Testis (tissue), 3 donors: ENCODE data around the gene AIFM3. TPM values are rescaled to one million over a fixed set of nuclear protein-coding genes. Genes with fewer than 3 reads are reported as not detected.
"Not testable (repeated sequence)": the region's sequence is repeated elsewhere in the genome, so short reads cannot be mapped to it uniquely, and the experiment has no call there.

ENCODE experiments used
- DNase-seq: peaks from one replicate; pipeline ENCODE4 v3.0.0-alpha.2; 2019
- H3K27ac ChIP-seq, 2 donors: fragments of 200-600 bp; sonication (generic); one replicate each; pipeline ENCODE4 v1.5.1; 2019
- H3K27me3 ChIP-seq: fragments of 200-600 bp; sonication (generic); one replicate; pipeline ENCODE4 v1.5.1; 2019
- H3K36me3 ChIP-seq: fragments of 200-600 bp; sonication (generic); one replicate; pipeline ENCODE4 v1.5.1; 2017; ENCODE audit warnings: low read depth; ENCODE audit errors: missing control alignments
- H3K4me1 ChIP-seq: fragments of 200-600 bp; sonication (generic); one replicate; pipeline ENCODE4 v1.5.1; 2019
- H3K4me3 ChIP-seq, 2 donors: fragments of 200-600 bp; sonication (generic); one replicate each; pipeline ENCODE4 v1.5.1; 2017 to 2019
- H3K9me3 ChIP-seq: fragments of 200-600 bp; sonication (generic); one replicate; pipeline ENCODE4 v1.5.1; 2017
- POLR2A ChIP-seq: fragments of 450-650 bp; IDR thresholded peaks from one replicate; pipeline ENCODE4 v1.6.1; 2017; ENCODE audit warnings: antibody characterized with exemption, mild to moderate bottlenecking, moderate library complexity
- WGBS, 2 donors: methylation state at CpG; one replicate each; pipeline ENCODE4 v1.1.5; 2018; 5-methylcytosine and 5-hydroxymethylcytosine counted together
- intact Hi-C: fragments of 100-400 bp; cut with DNase I; formaldehyde crosslinking; loops from one replicate; pipeline ENCODE4 v1.15.1; 2023; ENCODE audit warnings: low total_unique reads
- polyA plus RNA-seq: library from polyadenylated mRNA; stranded (reverse); fragments of 350-450 nt; fragmentation: Illumina TruSeq; extraction: RNeasy Lipid Tissue Mini Kit (QIAGEN cat#74804); gene quantifications from one replicate; pipeline ENCODE4 v1.2.3, GENCODE V29; 2014; ENCODE audit warnings: low read depth, low replicate concordance; ENCODE audit not compliant: insufficient read depth
- total RNA-seq, 2 donors: library from RNA; depleted of rRNA; stranded (reverse); fragments of >200 nt; gene quantifications; one replicate each; pipeline ENCODE4 v1.2.3, GENCODE V29; 2016
- TF ChIP-seq, protein P1 (sequence below), 3 experiments: fragments of 450-650 bp in 2 of 3; fragments of 200-600 bp in 1 of 3; sonication (generic) in 1 of 3; IDR thresholded peaks; one replicate each; pipeline ENCODE4 v1.5.1; 2016 to 2019; ENCODE audit warnings: antibody characterized with exemption in 3 of 3, mild to moderate bottlenecking in 2 of 3, moderate library complexity in 1 of 3

AIFM3 gene
- total and polyA plus RNA-seq, 3 donors from 2014 or later = 0.88 to 2.9 (median 1.6) TPM

DNA sequence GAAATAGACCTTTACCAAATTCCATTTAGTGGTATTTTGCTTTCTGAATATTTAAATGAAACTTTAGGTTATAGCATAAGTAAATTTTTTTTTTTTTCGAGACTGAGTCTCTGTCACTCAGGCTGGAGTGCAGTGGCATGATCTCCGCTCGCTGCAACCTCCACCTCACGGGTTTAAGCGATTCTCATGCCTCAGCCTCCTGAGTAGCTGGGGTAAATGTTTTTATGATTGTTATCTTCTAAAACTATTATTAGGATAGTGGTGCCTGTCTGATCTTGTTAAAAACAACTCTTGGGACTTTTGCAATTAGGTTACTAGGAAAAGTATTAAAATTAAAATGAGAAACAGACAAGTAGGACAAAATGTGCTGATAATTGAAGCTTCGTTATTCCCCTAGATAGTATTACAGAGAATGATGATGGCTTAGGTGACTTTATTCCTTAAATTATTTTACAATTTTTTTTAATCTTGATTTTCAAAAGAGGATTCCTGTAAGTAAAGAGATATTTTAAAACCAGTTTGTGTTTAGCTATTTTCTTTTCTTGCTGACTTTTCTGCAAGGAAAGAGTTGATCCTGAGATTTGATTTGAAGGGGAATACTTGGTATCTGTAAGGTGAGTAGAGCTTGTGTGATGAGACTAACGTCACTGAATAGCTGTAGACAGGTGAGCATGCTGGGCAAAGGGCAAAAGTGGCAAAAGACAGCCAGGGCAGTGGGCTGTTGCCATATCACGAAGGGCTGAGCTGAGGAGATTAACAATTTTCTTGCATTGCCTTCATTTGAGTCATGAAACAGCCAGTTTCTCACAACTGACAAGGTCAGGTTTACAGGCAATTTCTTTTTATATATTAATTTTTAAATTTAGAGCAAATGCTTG is 29.0 kb upstream of the AIFM3 start:
- no peak overlapping the region for H3K4me3 ChIP-seq
- H3K4me1 ChIP-seq = peaks cover 7% of the 10 kb centered on the region
- intact Hi-C loops = no loop called here
- H3K27ac ChIP-seq = no peak overlapping the region
- no peaks in the 10 kb centered on the region for H3K36me3 ChIP-seq
- 72 to 75% methylated on average over 8 of the region's 8 CpGs for WGBS, 2 donors
- H3K27me3 ChIP-seq = no peaks in the 10 kb centered on the region
- no peaks in the 10 kb centered on the region for H3K9me3 ChIP-seq
- no peak for TF ChIP-seq POLR2A
- TF ChIP-seq, protein P1, sequence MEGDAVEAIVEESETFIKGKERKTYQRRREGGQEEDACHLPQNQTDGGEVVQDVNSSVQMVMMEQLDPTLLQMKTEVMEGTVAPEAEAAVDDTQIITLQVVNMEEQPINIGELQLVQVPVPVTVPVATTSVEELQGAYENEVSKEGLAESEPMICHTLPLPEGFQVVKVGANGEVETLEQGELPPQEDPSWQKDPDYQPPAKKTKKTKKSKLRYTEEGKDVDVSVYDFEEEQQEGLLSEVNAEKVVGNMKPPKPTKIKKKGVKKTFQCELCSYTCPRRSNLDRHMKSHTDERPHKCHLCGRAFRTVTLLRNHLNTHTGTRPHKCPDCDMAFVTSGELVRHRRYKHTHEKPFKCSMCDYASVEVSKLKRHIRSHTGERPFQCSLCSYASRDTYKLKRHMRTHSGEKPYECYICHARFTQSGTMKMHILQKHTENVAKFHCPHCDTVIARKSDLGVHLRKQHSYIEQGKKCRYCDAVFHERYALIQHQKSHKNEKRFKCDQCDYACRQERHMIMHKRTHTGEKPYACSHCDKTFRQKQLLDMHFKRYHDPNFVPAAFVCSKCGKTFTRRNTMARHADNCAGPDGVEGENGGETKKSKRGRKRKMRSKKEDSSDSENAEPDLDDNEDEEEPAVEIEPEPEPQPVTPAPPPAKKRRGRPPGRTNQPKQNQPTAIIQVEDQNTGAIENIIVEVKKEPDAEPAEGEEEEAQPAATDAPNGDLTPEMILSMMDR (IDR thresholded peaks at IDR 0.05) = no peak
- no peak for DNase-seq

DNA sequence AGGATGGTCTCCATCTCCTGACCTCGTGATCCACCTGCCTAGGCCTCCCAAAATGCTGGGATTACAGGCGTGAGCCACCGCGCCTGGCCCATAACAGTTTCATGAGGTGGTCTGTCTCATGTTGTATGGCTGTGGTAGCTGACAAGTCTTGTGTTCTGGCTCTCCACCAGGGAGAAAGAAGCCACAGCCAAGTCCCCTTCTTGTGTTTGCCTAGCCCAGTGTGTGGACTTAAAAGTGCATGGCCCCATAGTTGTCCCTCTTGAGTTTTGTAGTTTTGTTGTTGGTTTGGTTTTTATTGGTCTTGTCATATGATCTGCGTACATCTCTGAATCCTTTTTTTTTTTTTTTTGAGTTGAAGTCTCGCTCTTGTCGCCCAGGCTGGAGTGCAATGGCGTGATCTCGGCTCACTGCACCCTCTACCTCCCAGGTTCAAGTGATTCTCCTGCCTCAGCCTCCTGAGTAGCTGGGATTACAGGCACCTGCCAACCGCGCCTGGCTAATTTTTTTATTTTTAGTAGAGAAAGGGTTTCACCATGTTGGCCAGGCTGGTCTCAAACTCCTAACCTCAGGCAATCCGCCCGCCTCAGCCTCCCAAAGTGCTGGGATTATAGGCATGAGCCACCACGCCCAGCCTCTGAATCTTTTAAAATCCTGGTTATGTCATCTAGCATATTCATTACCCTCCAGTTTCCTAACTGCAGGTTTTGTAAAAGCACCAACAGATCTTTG is 27.4 kb upstream of the AIFM3 start:
- H3K27ac ChIP-seq, intact Hi-C loops: not testable (repeated sequence)

DNA sequence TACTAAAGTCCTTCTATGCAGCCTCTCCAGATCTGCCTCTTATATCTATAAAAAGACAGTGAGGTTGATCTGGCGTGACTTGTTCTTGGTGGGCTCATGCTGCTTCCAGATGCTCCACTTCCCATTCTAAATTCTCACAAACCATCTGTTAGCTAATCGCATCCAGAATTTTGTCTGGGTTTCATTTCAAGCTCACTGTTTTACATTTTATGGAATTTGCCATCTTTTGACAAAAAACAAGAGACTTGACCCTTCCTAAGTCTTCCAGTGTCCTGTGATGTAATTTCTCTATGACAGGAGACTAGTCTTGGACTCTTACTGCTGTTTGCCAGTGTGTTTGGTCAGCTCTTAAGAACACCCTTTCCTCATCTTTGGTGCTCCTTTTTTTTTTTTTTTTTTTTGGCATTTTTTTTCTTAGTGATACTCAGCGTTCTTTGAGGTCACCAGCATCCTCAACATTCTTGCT is 26.8 kb upstream of the AIFM3 start:
- no peak for TF ChIP-seq POLR2A
- TF ChIP-seq, protein P1 (IDR thresholded peaks at IDR 0.05) = no peak
- H3K27me3 ChIP-seq = no peaks in the 10 kb centered on the region
- H3K9me3 ChIP-seq = no peaks in the 10 kb centered on the region
- intact Hi-C loops = no loop called here
- DNase-seq = no peak
- H3K4me1 ChIP-seq = peaks cover 7% of the 10 kb centered on the region
- WGBS, 2 donors = 43 to 53% methylated on average over 3 of the region's 3 CpGs
- H3K4me3 ChIP-seq = no peak overlapping the region
- H3K36me3 ChIP-seq = no peaks in the 10 kb centered on the region
- H3K27ac ChIP-seq = no peak overlapping the region

More for the DNA sequence above, 27.4 kb upstream of the AIFM3 start:
- not testable (repeated sequence) for H3K27me3 ChIP-seq, H3K4me3 ChIP-seq, H3K9me3 ChIP-seq, H3K36me3 ChIP-seq, H3K4me1 ChIP-seq, DNase-seq
- WGBS, 2 donors = 84 to 90% methylated on average over 14 of the region's 14 CpGs

DNA sequence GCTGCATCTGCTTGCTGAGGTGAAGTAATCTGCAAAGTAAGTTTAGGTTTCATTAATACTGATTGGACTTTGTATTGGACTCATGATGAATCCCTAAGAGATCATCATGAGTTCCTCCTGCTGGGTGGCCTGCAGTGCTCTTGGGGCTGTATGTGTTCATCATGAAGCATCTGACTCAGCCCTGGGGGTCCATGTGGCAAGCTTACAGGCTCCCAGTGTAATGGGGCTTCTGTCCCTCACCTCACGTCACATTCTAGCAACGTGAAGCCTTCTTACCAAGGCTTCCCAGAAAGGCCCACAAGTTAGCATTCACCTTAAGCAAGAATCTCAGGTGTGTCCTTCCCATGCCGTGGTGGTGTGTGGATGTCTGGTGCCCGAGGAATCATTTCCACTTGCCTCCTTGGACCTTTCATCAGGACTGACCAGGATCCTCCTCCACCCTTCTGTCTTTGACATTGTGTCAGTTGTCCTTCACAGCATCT is 26.1 kb upstream of the AIFM3 start:
- intact Hi-C loops = no loop called here
- Histone ChIP-seq H3K4me1 (peaks cover 7% of the 10 kb centered on the region), H3K9me3 (no peaks in the 10 kb centered on the region), H3K27me3 (no peaks in the 10 kb centered on the region), H3K4me3 (no peak overlapping the region), H3K27ac (no peak overlapping the region), H3K36me3 (no peaks in the 10 kb centered on the region)
- WGBS, 2 donors = 80 to 93% methylated on average over 4 of the region's 4 CpGs
- TF ChIP-seq, protein P1 (IDR thresholded peaks at IDR 0.05) = no peak
- no peak for TF ChIP-seq POLR2A
- no peak for DNase-seq

DNA sequence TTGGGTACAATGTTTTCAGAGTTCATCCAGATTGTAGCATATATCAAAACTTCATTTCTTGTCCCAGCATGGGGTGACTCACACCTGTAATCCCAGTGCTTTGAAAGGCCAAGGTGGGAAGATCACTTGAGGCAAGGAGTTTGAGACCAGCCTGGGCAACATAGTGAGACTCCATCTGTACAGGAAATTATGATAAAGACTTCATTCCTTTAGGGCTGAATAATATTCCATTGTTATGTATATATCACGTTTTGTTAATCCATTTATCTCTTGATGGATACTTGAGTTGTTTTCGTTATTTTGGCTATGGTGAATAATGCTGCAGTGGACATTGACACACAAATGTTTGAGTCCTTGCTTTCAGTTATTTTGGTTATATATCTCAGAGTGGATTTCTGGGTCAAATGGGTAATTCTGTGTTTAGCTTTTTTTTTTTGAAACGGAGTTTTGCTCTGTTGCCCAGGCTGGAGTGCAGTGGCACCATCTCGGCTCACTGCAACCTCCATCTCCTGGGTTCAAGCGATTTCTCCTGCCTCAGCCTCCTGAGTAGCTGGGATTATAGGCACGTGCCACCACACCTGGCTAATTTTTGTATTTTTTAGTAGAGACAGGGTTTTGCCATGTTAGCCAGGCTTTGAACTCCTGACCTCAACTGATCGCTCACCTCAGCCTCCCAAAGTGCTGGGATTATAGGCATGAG is 24.7 kb upstream of the AIFM3 start:
- H3K27ac ChIP-seq, H3K9me3 ChIP-seq, DNase-seq, H3K36me3 ChIP-seq, H3K4me1 ChIP-seq, intact Hi-C loops, H3K27me3 ChIP-seq, H3K4me3 ChIP-seq: not testable (repeated sequence)
- WGBS, 2 donors = 79 to 90% methylated on average over 7 of the region's 7 CpGs
